ENCODE measurements around the gene ZIC4.

Gene ZIC4

GRCh38 chr3:147412917-147413685, 6.8 kb upstream of the ZIC4 start:
- H3K4me3 ChIP-seq, result peak overlapping the region; percentile 2 to 38
- H3K4me1 ChIP-seq, result peaks cover 0 to 51% (median 35%) of the 10 kb centered on the region in 4 donors
- peaks cover 0 to 6% (median 0%) of the 10 kb centered on the region in 3 donors for H3K9me3 ChIP-seq
- peaks cover 17 to 94% of the 10 kb centered on the region in 2 donors for H3K27me3 ChIP-seq
- intact Hi-C loops (cut with DNase I; ENCODE audit: low total_unique reads), result no loop called here
- H3K36me3 ChIP-seq, result no peaks in the 10 kb centered on the region
- H3K27ac ChIP-seq, result no peak overlapping the region
- TF ChIP-seq, protein P1, sequence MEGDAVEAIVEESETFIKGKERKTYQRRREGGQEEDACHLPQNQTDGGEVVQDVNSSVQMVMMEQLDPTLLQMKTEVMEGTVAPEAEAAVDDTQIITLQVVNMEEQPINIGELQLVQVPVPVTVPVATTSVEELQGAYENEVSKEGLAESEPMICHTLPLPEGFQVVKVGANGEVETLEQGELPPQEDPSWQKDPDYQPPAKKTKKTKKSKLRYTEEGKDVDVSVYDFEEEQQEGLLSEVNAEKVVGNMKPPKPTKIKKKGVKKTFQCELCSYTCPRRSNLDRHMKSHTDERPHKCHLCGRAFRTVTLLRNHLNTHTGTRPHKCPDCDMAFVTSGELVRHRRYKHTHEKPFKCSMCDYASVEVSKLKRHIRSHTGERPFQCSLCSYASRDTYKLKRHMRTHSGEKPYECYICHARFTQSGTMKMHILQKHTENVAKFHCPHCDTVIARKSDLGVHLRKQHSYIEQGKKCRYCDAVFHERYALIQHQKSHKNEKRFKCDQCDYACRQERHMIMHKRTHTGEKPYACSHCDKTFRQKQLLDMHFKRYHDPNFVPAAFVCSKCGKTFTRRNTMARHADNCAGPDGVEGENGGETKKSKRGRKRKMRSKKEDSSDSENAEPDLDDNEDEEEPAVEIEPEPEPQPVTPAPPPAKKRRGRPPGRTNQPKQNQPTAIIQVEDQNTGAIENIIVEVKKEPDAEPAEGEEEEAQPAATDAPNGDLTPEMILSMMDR (IDR thresholded peaks at IDR 0.05), result no peak
- DNase-seq, result no peak

- Histone ChIP-seq H3K27me3 (peaks cover 17 to 96% of the 10 kb centered on the region in 2 donors), H3K36me3 (no peaks in the 10 kb centered on the region), H3K4me3 (no peak overlapping the region), H3K27ac (no peak overlapping the region), H3K9me3 (peaks cover 0 to 6% (median 0%) of the 10 kb centered on the region in 3 donors), H3K4me1 (peaks cover 0 to 57% (median 35%) of the 10 kb centered on the region in 4 donors)
- DNase-seq, result no peak
- TF ChIP-seq, protein P1 (IDR thresholded peaks at IDR 0.05), result no peak
- intact Hi-C loops (cut with DNase I; ENCODE audit: low total_unique reads), result no loop called here
Measured at GRCh38 chr3:147412261-147412916, 6.0 kb upstream of the ZIC4 start.

DNA sequence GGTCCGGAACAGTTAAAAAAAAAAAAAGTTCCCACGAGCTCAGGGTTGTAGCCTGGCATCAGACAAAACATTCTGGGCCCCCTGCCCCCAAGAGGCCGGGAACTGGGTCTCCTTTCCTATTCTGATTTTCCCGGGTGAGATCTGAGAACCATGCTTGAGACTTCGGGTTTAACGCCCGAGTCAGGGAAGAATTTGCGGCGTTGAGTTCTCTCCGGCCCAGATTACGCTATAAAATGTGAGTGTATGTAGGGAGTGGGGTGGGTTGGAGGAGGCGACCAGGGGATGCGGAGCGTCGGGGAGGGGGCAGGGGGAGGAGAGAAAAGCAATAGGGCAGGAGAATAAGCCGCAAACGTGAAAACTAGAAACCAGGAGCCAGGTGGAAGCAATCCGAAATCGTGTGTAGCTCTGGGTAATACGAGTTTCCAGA, 5.5 kb upstream of the ZIC4 start:
- peaks cover 0 to 6% (median 0%) of the 10 kb centered on the region in 3 donors for H3K9me3 ChIP-seq
- no peak overlapping the region for H3K4me3 ChIP-seq
- H3K27ac ChIP-seq, result no peak overlapping the region

DNA sequence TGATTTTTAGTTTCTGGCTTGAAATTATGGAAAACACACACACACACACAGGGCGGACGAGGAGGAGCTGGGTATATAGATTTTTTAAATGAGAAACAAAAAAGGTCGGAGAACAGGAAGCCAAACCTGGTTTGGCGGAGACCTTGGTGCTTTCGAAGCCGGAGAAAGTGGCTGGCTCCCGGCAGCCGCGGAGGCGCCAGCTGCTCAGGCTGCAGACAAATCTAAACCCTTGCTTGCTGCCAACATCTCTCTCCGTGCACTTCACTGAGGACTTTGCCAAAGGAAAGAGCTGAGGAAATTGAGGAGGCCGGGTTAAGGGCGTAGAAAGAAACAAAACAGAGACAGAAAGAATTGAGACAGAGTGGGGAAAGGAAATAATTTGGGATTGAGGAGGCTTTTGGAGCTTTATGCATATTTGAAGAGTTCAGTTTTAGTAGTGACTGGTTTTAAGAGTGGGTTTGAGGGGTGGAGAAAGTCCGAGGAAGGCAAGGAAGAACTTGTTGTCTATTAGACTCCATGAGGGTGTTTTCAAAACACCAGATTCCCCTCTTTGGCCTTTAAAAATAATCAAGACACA, 5.0 kb upstream of the ZIC4 start:
- DNase-seq, result no peak
- Histone ChIP-seq H3K4me1 (peaks cover 0 to 62% (median 35%) of the 10 kb centered on the region in 4 donors), H3K4me3 (peak overlapping the region; percentile 28 to 38), H3K36me3 (no peaks in the 10 kb centered on the region), H3K27me3 (peaks cover 20 to 98% of the 10 kb centered on the region in 2 donors), H3K27ac (no peak overlapping the region), H3K9me3 (peaks cover 0 to 6% (median 0%) of the 10 kb centered on the region in 3 donors)
- intact Hi-C loops (cut with DNase I; ENCODE audit: low total_unique reads), result no loop called here
- TF ChIP-seq, protein P1 (IDR thresholded peaks at IDR 0.05), result no peak

More for the DNA sequence above, 5.5 kb upstream of the ZIC4 start:
- Histone ChIP-seq H3K27me3 (peaks cover 20 to 97% of the 10 kb centered on the region in 2 donors), H3K36me3 (no peaks in the 10 kb centered on the region), H3K4me1 (peaks cover 0 to 62% (median 35%) of the 10 kb centered on the region in 4 donors)
- TF ChIP-seq, protein P1 (IDR thresholded peaks at IDR 0.05), result no peak
- no peak for DNase-seq
- intact Hi-C loops (cut with DNase I; ENCODE audit: low total_unique reads), result no loop called here

GRCh38 chr3:147410526-147411237, 4.3 kb upstream of the ZIC4 start:
- H3K4me1 ChIP-seq, result peaks cover 0 to 62% (median 35%) of the 10 kb centered on the region in 4 donors
- no peak for DNase-seq
- H3K4me3 ChIP-seq, result peak overlapping the region; percentile 28 to 38

More at GRCh38 chr3:147410526-147411237, 4.3 kb upstream of the ZIC4 start:
- Histone ChIP-seq H3K9me3 (peaks cover 0 to 4% (median 0%) of the 10 kb centered on the region in 3 donors), H3K36me3 (no peaks in the 10 kb centered on the region), H3K27ac (no peak overlapping the region), H3K27me3 (peaks cover 20 to 100% of the 10 kb centered on the region in 2 donors)
- intact Hi-C loops (cut with DNase I; ENCODE audit: low total_unique reads), result no loop called here
- TF ChIP-seq, protein P1 (IDR thresholded peaks at IDR 0.05), result no peak
